Type B pancreatic cell (in vitro differentiated cells): ENCODE data around the gene ITPKB. TPM values are rescaled to one million over a fixed set of nuclear protein-coding genes. Genes with fewer than 3 reads are reported as not detected.

ENCODE experiments used
- DNase-seq: peaks from one replicate; pipeline ENCODE4 v3.0.0; 2021; ENCODE audit warnings: mixed read lengths; ENCODE audit not compliant: unreplicated experiment; ENCODE audit errors: extremely low spot score
- H3K27ac Mint-ChIP-seq: 2 replicates; pipeline ENCODE4 v1.8.0; 2021; ENCODE audit warnings: mild to moderate bottlenecking, mixed read lengths
- H3K27me3 Mint-ChIP-seq: 2 replicates; pipeline ENCODE4 v1.8.0; 2021; ENCODE audit warnings: mixed read lengths
- H3K36me3 Mint-ChIP-seq: 2 replicates; pipeline ENCODE4 v1.8.0; 2021; ENCODE audit warnings: mixed read lengths
- H3K4me1 Mint-ChIP-seq: one replicate; pipeline ENCODE4 v1.8.0; 2021; ENCODE audit warnings: mixed read lengths; ENCODE audit not compliant: unreplicated experiment
- H3K4me3 Mint-ChIP-seq: 2 replicates; pipeline ENCODE4 v1.8.0; 2021; ENCODE audit warnings: mild to moderate bottlenecking, mixed read lengths
- H3K9me3 Mint-ChIP-seq: 2 replicates; pipeline ENCODE4 v1.8.0; 2021; ENCODE audit warnings: mixed read lengths
- total RNA-seq: library from RNA; stranded (reverse); gene quantifications from 2 replicates; pipeline ENCODE4 v1.2.1, GENCODE V29; 2021; ENCODE audit warnings: low replicate concordance
- TF ChIP-seq, protein P1 (sequence below): fragments of 200-600 bp; sonication (generic); conservative IDR thresholded peaks from 2 replicates; pipeline ENCODE4 v1.5.0; 2021; ENCODE audit warnings: antibody characterized with exemption, mild to moderate bottlenecking

ITPKB gene
- total RNA-seq, 1 donor from 2014 or later: 31.4 TPM

- Mint-ChIP-seq H3K4me1 (peaks cover 35% of the 10 kb centered on the region), H3K27me3 (peaks cover 4% of the 10 kb centered on the region), H3K9me3 (no peaks in the 10 kb centered on the region), H3K4me3 (no peak overlapping the region), H3K36me3 (peaks cover 9% of the 10 kb centered on the region), H3K27ac (no peak overlapping the region)
- TF ChIP-seq, protein P1, sequence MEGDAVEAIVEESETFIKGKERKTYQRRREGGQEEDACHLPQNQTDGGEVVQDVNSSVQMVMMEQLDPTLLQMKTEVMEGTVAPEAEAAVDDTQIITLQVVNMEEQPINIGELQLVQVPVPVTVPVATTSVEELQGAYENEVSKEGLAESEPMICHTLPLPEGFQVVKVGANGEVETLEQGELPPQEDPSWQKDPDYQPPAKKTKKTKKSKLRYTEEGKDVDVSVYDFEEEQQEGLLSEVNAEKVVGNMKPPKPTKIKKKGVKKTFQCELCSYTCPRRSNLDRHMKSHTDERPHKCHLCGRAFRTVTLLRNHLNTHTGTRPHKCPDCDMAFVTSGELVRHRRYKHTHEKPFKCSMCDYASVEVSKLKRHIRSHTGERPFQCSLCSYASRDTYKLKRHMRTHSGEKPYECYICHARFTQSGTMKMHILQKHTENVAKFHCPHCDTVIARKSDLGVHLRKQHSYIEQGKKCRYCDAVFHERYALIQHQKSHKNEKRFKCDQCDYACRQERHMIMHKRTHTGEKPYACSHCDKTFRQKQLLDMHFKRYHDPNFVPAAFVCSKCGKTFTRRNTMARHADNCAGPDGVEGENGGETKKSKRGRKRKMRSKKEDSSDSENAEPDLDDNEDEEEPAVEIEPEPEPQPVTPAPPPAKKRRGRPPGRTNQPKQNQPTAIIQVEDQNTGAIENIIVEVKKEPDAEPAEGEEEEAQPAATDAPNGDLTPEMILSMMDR: no peak
- no peak for DNase-seq
These were observed 26.9 kb downstream of the ITPKB start for GRCh38 chr1:226711976-226712741.

- TF ChIP-seq, protein P1: no peak
- Mint-ChIP-seq H3K4me1 (peaks cover 33% of the 10 kb centered on the region), H3K27me3 (peaks cover 4% of the 10 kb centered on the region), H3K27ac (no peak overlapping the region), H3K9me3 (no peaks in the 10 kb centered on the region), H3K4me3 (no peak overlapping the region), H3K36me3 (peaks cover 12% of the 10 kb centered on the region)
- no peak for DNase-seq
These were observed 28.6 kb downstream of the ITPKB start for GRCh38 chr1:226710501-226710900.

DNA sequence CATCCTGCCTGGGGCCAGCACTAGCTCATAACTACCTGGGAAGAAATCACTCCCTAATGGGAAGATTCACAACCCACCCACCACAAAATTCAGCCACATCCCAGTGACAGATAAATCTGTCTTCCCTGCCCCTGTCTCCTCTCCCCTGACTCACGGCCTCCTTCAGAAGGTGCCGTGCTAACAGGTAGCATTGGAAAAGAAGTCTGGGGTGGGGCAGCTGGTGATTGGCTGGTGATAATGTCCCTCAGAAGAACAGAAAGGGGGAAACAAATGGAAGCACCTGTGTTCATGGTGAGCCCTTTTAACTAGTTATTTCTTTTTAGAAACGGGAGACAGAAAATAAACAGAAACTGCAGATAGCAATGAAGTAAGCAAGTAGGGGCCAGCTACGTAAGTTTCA is 29.1 kb downstream of the ITPKB start:
- peaks cover 4% of the 10 kb centered on the region for H3K27me3 Mint-ChIP-seq
- H3K36me3 Mint-ChIP-seq: peaks cover 12% of the 10 kb centered on the region
- H3K4me1 Mint-ChIP-seq: peaks cover 34% of the 10 kb centered on the region
- no peak for DNase-seq
- no peak overlapping the region for H3K4me3 Mint-ChIP-seq
- TF ChIP-seq, protein P1: no peak
- H3K9me3 Mint-ChIP-seq: no peaks in the 10 kb centered on the region
- H3K27ac Mint-ChIP-seq: no peak overlapping the region

DNA sequence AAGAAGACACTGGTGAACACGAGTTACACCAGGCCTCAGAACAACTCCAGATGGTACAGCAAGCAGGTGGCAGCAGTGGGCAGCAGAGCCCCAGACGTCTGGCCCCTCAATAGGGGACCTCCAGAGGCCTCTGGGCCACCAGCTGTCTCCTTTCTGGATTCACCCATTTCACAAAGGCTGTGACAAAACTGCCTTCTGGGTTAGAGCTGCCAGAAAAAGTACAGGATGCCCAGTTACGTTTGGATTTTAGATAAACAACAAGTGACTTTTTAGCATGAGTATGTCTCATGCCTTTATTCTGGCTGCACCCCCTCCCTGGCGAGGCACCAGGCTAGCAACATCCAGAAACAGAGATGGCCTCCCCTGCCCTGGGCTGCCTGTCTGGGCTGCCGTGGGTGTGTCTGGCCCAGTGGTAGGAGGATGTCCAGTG is 30.1 kb downstream of the ITPKB start:
- Mint-ChIP-seq H3K36me3 (peaks cover 8% of the 10 kb centered on the region), H3K4me1 (peaks cover 43% of the 10 kb centered on the region), H3K9me3 (no peaks in the 10 kb centered on the region), H3K4me3 (no peak overlapping the region), H3K27me3 (peaks cover 4% of the 10 kb centered on the region), H3K27ac (no peak overlapping the region)
- TF ChIP-seq, protein P1: no peak
- DNase-seq: no peak

- Mint-ChIP-seq H3K9me3 (no peaks in the 10 kb centered on the region), H3K4me1 (peaks cover 43% of the 10 kb centered on the region), H3K4me3 (peak overlapping the region; percentile 4), H3K27ac (peak overlapping the region; percentile 1), H3K27me3 (peaks cover 4% of the 10 kb centered on the region), H3K36me3 (peaks cover 8% of the 10 kb centered on the region)
- TF ChIP-seq, protein P1: no peak
- DNase-seq: no peak
These were observed 30.7 kb downstream of the ITPKB start for GRCh38 chr1:226708342-226708780.
